Activated naive CD4-positive, alpha-beta T cell treated with anti-CD3 and anti-CD28 coated beads, Interleukin-2, amount 10 ng/mL, durations not matched to agents 7 days and 5 days (primary cell): ENCODE data around the gene FSTL3.

Experiments
- CTCF ChIA-PET: fragments of 350-600 bp; sonication (Branson Sonifier 250); formaldehyde crosslinking; loops from one replicate; lab custom pipeline; 2021; ENCODE audit warnings: antibody characterized with exemption; lab: Charles Lee
- DNase-seq: peaks from one replicate; pipeline ENCODE4 v3.0.0-alpha.2; 2020
- H3K27ac Mint-ChIP-seq: one replicate; pipeline ENCODE4 v1.8.0; 2021; ENCODE audit warnings: mild to moderate bottlenecking, moderate library complexity, mixed read lengths
- H3K27me3 Mint-ChIP-seq: one replicate; pipeline ENCODE4 v1.8.0; 2021; ENCODE audit warnings: mild to moderate bottlenecking, mixed read lengths
- H3K36me3 Mint-ChIP-seq: one replicate; pipeline ENCODE4 v1.8.0; 2021; ENCODE audit warnings: mixed read lengths
- H3K4me1 Mint-ChIP-seq: one replicate; pipeline ENCODE4 v1.8.0; 2021; ENCODE audit warnings: mixed read lengths
- H3K4me3 Mint-ChIP-seq: one replicate; pipeline ENCODE4 v1.8.0; 2021; ENCODE audit warnings: mild to moderate bottlenecking, moderate library complexity, mixed read lengths
- H3K9me3 Mint-ChIP-seq: one replicate; pipeline ENCODE4 v1.8.0; 2021; ENCODE audit warnings: mixed read lengths

The FSTL3 gene

DNA sequence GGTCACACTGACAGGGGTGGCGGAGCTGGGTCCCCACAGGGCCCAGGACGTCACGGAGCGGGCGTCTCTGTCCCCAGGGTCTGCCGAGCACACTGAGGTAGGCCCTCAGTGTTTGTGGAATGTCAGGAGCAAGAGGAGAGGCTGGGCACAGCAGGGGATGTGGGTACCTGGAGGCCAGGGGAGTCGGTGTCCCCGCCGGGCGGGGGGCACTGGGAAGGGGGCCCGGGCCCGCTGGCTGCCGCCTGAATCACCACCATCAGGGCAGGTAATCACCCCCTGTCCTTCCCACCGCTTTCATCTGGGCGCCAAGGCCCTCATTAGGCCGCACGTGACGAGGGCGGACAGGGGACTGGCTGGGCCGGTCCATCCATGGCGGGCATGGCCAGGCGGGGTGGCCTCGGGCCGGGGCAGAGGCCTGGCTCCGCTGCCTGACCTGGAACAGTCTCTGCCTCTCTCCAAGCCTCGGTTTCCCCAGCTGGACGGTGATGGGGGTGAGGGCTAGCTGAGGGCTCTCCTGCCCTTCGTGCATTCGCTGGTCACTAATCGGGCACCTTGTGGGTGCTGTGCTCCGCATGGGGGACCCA is 35.5 kb upstream of the FSTL3 start:
- Mint-ChIP-seq H3K9me3 (no peaks in the 10 kb centered on the region), H3K27me3 (peaks cover 12% of the 10 kb centered on the region), H3K27ac (no peak overlapping the region), H3K36me3 (peaks cover 3% of the 10 kb centered on the region), H3K4me3 (no peak overlapping the region), H3K4me1 (peaks cover 10% of the 10 kb centered on the region)
- no peak for DNase-seq
- CTCF ChIA-PET = no interaction called here

DNA sequence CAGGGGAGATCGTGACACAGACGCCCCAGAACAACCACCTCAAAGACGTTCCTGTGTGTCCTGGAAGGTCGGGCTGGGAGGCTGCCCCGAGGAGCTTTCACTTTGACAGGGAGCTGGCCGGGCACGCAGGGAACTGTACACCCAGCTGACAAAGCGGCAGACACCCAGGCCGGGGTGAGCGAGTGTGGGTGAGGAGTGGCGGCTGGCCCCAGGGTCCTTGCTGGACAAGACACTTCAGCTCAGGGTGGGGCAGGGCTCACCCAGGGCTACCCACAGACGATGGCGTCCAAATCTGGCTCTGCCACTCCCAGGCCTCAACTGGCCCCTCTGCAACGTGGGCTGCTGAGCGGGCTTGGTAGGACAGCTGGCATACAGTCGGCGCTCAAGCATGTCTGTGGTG is 34.5 kb upstream of the FSTL3 start:
- no peak overlapping the region for H3K4me3 Mint-ChIP-seq
- peaks cover 7% of the 10 kb centered on the region for H3K36me3 Mint-ChIP-seq
- H3K27me3 Mint-ChIP-seq = peaks cover 12% of the 10 kb centered on the region
- H3K4me1 Mint-ChIP-seq = peaks cover 10% of the 10 kb centered on the region
- H3K27ac Mint-ChIP-seq = no peak overlapping the region
- no peak for DNase-seq
- H3K9me3 Mint-ChIP-seq = no peaks in the 10 kb centered on the region
- CTCF ChIA-PET = no interaction called here

DNA sequence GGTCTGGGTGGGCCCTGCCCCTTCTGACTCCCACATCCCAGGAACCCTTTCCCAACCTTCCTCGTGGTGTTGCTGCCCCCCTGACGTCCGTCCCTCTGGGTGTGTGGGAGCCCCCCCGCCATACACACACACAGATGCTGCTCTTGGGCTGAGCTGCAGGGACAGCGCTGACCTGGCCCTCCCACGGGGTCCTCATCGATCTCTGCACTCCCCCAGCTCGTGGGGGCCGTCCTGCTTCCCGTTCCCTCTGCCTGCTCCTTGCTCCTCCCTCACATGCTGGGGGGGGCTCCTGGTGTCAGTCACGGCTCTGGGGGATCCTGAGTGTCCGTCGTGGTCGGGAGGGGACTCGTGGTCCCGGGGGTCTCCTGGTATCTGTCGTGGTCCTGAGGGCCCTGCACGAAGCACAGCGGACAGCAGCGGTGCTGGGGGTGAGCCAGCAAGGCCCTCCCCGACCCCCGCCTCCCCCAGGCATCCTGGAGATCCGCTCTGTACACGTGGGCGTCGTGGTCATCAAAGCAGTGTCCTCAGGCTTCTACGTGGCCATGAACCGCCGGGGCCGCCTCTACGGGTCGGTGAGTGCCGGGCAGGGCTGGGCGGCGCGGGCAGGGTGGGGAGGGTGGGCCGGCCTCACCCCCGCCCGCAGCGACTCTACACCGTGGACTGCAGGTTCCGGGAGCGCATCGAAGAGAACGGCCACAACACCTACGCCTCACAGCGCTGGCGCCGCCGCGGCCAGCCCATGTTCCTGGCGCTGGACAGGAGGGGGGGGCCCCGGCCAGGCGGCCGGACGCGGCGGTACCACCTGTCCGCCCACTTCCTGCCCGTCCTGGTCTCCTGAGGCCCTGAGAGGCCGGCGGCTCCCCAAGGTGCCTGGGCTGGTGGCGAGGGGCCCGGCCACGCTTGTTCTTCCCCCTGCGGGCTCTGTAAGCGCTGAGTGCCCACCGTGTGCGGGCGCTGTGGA is 33.1 kb upstream of the FSTL3 start:
- H3K9me3 Mint-ChIP-seq = no peaks in the 10 kb centered on the region
- peaks cover 5% of the 10 kb centered on the region for H3K27me3 Mint-ChIP-seq
- no peak overlapping the region for H3K27ac Mint-ChIP-seq
- peaks cover 7% of the 10 kb centered on the region for H3K36me3 Mint-ChIP-seq
- H3K4me3 Mint-ChIP-seq = no peak overlapping the region
- CTCF ChIA-PET = no interaction called here
- H3K4me1 Mint-ChIP-seq = peaks cover 6% of the 10 kb centered on the region
- DNase-seq = no peak

DNA sequence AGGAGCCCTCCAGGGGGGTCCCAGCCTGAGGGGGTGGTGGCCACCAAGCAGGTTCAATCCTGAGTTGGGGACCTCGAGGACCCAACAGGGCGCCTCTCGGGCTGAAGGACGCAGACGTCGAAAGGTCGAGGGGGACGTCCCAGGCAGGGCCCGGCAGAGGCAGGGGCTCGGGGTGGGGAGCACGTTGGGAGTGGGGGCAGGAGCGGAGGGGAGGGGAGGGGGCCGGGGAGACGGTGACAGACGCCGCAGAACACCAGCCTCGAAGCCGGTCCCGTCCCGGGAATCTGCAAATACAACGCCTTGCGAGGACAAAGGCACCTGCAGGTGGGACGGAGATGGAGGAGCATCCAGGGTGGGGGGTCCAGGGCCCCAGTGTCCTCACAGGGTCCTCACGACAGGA is 32.5 kb upstream of the FSTL3 start:
- CTCF ChIA-PET = no interaction called here
- no peak overlapping the region for H3K27ac Mint-ChIP-seq
- DNase-seq = no peak
- peaks cover 9% of the 10 kb centered on the region for H3K36me3 Mint-ChIP-seq
- no peak overlapping the region for H3K4me3 Mint-ChIP-seq
- no peaks in the 10 kb centered on the region for H3K9me3 Mint-ChIP-seq
- H3K27me3 Mint-ChIP-seq = peaks cover 5% of the 10 kb centered on the region
- peaks cover 6% of the 10 kb centered on the region for H3K4me1 Mint-ChIP-seq

DNA sequence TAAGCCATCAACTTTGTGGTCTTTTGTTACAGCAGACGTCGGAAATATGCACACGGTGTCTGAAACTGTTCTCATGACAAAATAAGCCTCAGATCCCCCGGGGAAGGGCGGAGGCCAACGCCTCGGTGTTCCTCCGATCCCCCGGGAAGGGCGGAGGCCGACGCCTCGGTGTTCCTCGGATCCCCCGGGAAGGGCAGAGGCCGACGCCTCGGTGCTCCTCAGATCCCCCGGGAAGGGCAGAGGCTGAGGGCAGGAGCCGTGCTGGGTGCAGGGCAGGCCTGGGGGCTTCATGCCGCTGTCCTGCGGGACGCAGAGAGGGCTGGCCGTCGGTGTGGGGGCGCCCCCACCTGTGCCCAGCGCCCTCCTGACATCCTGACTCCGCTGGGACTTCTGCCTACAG is 31.8 kb upstream of the FSTL3 start:
- H3K4me1 Mint-ChIP-seq = peaks cover 1% of the 10 kb centered on the region
- no peak for DNase-seq
- peaks cover 10% of the 10 kb centered on the region for H3K36me3 Mint-ChIP-seq
- no peak overlapping the region for H3K4me3 Mint-ChIP-seq
- H3K27ac Mint-ChIP-seq = no peak overlapping the region
- peaks cover 2% of the 10 kb centered on the region for H3K27me3 Mint-ChIP-seq
- CTCF ChIA-PET = no interaction called here
- H3K9me3 Mint-ChIP-seq = no peaks in the 10 kb centered on the region

DNA sequence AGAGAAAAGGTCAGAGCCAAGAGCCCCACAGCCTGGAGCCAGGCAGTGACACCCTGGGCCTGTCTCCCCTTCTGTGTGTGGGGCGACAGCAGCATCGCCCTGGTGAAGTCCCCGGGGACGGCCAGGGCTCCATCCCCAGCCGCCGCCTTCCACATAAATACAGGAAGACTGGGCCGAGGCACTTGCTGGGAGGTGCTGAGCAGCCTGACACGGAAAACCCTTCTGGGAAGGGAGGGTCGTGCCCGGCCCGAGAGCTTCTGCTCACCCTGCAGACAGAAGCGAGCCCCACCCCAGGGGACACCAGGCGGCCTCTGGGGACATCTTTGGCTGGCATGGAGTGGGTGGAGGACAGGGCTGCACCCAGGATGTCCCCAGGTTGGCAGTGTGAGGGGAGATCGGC is 31.4 kb upstream of the FSTL3 start:
- DNase-seq = no peak
- Mint-ChIP-seq H3K36me3 (peaks cover 10% of the 10 kb centered on the region), H3K27ac (no peak overlapping the region), H3K4me1 (no peaks in the 10 kb centered on the region), H3K9me3 (no peaks in the 10 kb centered on the region), H3K4me3 (no peak overlapping the region), H3K27me3 (no peaks in the 10 kb centered on the region)
- CTCF ChIA-PET = no interaction called here

DNA sequence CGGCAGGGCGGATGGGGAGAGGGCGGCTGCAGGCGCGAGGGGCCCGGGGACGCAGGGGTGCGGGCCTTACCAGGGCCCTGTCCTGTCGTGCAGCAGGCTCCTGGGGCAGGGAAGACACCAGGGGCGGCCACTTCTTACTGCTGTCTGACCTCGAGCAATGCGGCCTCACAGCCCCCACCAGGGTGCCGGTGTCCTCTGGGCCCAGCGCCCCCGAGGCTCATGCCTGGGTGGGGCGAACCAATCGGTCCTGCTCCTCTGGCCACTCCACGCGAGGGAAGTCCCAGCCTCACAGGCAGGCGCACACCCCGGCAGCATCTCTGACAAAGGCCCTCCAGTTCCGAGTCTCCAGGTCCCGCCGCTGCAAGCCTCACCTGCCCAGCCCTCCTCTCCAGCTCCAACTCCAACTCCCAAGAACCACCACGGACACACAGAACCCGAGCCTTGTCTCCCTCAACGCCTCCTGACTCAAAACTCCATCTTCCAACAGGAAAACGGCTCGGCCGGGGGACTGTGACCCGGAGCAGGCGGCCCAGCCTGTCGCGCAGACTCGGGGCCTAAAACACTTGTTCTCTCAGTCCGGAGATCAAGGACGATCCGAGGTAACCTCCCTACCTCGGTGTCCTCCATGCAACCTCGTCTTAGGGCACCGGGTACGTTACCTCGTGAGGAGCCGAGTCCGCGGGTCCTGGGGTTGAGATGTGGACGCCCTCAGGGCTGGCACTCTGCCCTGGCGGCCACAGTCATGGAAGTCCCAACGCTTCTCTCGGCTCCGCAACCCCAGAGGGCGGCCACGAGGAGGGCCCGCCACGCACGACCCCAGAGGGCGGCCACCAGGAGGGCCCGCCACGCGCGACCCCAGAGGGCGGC is 30.0 kb upstream of the FSTL3 start:
- no peak overlapping the region for H3K4me3 Mint-ChIP-seq
- H3K27me3 Mint-ChIP-seq = no peaks in the 10 kb centered on the region
- H3K9me3 Mint-ChIP-seq = no peaks in the 10 kb centered on the region
- peaks cover 12% of the 10 kb centered on the region for H3K36me3 Mint-ChIP-seq
- DNase-seq = no peak
- no peak overlapping the region for H3K27ac Mint-ChIP-seq
- no peaks in the 10 kb centered on the region for H3K4me1 Mint-ChIP-seq
- CTCF ChIA-PET = no interaction called here

DNA sequence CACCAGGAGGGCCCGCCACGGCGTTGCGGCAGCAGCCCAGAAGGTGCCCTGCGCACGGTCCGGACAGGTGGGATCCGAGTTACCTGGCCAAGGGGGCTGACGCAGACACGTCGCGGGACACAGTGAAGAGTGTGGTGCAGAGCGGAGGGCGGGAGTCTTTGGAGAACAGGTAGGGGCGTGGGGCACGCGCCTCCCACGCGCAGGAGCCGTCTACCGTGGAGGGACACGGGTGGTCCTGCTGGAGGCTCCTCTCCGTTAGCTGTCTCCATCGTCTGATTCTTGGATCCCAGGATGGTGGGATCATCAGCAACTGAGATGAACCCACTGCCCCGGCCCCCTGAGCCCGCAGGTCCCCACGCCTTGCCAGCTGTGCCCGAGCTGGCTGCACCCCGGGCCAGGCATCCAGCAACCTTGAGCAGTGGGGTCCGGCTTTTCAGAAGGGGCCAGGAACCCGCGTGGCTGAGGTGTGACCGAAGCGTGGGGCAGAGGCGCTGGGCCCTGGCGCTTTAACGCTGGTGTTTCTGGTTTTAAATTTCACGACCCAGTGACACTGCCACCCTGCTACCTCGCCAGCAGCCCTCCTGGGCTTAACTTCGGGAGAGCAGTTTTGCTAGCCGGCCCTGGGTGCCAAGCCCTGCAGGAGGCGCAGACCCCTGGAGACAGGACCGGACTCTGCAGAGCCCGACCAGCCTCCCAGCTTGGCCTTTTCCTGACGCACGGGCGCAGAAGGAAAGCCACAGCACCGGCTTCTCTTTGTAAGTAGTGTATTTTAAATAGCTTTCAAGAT is 29.2 kb upstream of the FSTL3 start:
- Mint-ChIP-seq H3K36me3 (peaks cover 12% of the 10 kb centered on the region), H3K4me3 (no peak overlapping the region), H3K27ac (no peak overlapping the region), H3K4me1 (no peaks in the 10 kb centered on the region), H3K9me3 (no peaks in the 10 kb centered on the region), H3K27me3 (no peaks in the 10 kb centered on the region)
- CTCF ChIA-PET = no interaction called here
- DNase-seq = no peak

DNA sequence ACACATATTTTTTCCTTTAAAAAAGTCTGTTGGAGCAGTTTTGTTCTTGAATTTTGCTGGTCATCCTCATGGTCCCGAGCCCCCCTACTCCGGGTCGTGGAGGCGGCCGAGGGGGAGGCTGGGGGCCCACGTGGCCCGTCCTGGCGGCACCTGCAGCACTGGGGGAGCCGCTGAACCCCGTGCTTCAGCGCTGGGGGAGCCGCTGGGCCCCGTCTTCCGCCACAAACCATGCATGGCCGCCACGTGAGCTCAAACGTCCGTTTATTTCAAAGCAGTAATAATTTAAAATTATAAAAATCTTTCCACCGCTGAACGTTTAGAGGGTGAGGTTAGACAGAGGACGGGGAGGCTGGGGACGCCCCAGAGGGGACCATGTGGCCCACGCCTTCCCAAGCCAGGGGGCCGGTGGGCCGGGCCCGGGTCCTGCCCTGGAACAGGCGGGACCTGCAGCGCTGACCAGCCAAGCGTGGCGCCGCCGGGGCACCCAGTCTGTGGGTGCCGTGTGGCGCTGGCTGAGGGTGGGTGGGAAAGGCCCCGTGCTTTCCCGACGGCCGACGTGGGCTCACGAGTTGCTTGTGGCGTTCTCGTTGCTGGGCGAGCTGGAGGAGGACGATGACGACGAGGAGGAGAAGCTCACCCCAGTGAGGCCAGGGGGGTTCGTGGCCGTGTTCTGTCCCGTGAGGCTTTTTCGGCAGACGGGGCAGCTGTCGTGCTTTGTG is 28.5 kb upstream of the FSTL3 start:
- CTCF ChIA-PET = no interaction called here
- DNase-seq = no peak
- no peaks in the 10 kb centered on the region for H3K27me3 Mint-ChIP-seq
- H3K36me3 Mint-ChIP-seq = peaks cover 12% of the 10 kb centered on the region
- no peaks in the 10 kb centered on the region for H3K4me1 Mint-ChIP-seq
- H3K4me3 Mint-ChIP-seq = no peak overlapping the region
- no peak overlapping the region for H3K27ac Mint-ChIP-seq
- no peaks in the 10 kb centered on the region for H3K9me3 Mint-ChIP-seq

DNA sequence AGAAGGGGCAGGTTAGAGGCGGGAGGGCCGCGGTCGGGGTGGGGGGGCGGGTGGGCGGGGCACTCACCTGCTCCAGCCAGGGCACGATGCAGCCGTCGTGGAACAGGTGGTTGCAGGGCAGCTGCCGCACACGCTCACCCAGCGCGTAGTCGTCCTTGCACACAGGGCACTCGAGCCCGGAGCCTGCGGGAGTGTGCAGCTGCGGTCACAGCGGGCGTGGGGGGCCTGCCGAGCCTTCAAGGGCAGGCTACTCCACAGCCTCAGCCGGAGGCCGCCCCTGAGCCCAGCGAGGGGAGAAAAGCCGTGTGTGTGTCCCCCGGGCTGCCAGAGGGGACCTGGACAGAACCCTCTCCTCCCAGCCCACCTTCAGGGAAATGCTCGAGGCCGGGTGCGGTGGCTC is 27.9 kb upstream of the FSTL3 start:
- CTCF ChIA-PET = no interaction called here
- Mint-ChIP-seq H3K36me3 (peaks cover 12% of the 10 kb centered on the region), H3K4me1 (no peaks in the 10 kb centered on the region), H3K27ac (no peak overlapping the region), H3K4me3 (no peak overlapping the region), H3K9me3 (no peaks in the 10 kb centered on the region), H3K27me3 (no peaks in the 10 kb centered on the region)
- no peak for DNase-seq

DNA sequence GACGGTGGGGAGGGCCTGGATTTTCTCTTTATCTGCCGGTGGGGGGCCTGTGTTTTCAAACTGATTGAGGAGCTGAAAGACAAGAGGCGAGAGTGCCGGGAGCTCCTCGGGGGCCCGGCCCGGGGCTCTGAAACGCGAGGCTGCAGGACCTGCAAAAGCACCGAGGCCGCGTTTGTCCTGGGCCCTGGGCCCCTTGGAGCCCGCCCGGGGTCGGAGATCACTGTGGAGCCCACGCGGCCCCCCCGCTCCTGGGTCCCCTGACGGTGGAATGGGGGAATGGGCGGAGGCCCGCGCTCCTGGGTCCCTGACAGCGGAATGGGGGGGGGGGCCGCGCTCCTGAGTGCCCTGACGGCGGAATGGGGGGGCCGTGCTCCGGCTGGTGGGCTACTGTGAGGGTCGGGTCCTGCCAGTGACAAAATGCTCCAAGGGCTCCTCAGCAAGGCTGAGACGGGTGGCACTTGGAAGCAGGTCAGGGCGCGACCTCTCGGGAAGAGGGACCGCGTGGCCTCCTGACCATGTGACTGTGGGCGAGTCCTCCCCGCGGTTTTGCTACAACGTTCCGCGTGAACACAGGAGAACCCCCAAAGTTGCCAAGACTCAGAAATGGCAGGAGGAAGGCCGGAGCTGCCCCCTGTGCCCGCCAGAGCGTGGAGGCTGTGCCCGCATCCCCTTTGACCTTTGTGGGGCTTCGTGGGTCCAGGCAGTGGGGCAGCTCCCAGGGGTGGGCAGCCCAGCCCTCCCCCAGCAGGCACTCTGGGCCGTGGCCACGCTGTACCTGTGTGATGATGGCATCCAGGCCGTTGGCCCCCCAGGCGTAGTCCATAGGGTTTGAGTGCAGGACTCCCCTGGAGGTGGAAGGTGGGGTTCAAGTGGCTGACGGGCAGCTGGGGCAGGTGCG is 27.0 kb upstream of the FSTL3 start:
- H3K4me1 Mint-ChIP-seq = no peaks in the 10 kb centered on the region
- no peak overlapping the region for H3K27ac Mint-ChIP-seq
- DNase-seq = no peak
- no peaks in the 10 kb centered on the region for H3K27me3 Mint-ChIP-seq
- H3K36me3 Mint-ChIP-seq = peaks cover 19% of the 10 kb centered on the region
- CTCF ChIA-PET = no interaction called here
- H3K9me3 Mint-ChIP-seq = no peaks in the 10 kb centered on the region
- H3K4me3 Mint-ChIP-seq = no peak overlapping the region

DNA sequence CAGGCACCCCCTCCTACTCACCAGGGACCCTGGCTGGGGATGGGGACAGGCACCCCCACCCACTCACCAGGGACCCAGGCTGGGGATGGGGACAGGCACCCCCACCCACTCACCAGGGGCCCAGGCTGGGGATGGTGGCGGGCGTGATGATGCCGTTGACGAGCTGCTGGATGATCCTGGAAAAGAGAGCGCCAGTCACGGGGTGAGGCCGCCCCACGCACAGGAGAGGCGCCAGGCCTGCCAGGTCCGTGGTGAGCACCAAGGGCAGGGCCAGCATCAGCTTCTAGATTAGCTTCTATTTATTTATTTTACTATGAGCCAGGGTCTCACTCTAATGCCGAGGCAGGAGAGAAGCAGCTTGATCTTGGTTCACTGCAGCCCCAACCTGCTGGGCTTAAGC is 26.1 kb upstream of the FSTL3 start:
- H3K9me3 Mint-ChIP-seq = no peaks in the 10 kb centered on the region
- no peaks in the 10 kb centered on the region for H3K27me3 Mint-ChIP-seq
- H3K27ac Mint-ChIP-seq = no peak overlapping the region
- CTCF ChIA-PET = no interaction called here
- H3K4me3 Mint-ChIP-seq = no peak overlapping the region
- peaks cover 22% of the 10 kb centered on the region for H3K36me3 Mint-ChIP-seq
- DNase-seq = no peak
- H3K4me1 Mint-ChIP-seq = peaks cover 1% of the 10 kb centered on the region
